HL-60/S4 (cell line): ENCODE data around the gene CYP11A1.

ENCODE experiments used
- in situ Hi-C: fragments of 300-500 bp; cut with MboI; formaldehyde crosslinking; loops from 2 replicates; pipeline ENCODE4 v1.14.3; 2022; ENCODE audit warnings: low sequenced_read_pairs

The CYP11A1 gene

DNA sequence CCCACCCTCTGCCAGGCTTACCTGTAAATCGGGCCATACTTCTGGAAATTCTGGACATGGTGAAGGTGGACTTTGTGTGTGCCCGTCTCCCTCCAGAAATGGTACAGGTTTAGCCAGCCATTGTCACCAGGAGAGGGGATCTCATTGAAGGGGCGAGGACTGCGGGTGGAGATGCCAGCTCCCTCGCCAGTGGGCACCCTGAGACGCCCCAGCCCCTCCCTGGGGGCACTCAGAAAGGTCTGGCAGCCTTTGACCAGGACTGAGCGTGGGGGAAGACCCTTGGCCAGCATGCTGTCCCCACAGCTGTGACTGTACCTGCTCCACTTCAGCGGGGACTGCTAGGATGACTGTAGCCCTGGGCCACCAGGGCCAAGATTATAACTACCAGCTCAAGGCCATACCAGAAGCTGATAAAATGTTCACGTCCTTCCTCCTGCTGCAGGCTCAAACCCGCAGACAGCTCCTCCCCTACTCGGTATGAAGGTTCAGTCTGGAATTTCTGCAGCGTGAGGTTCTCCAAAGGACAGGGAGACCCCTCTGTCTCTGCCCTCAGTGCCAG is at the start of gene CYP11A1:
Gene CYP11A1, minus strand, starts transcription at position 351 of the 559 bp plus-strand sequence. Its CDS starts 61 bp downstream, at position 290.
- in situ Hi-C loops, result no loop called here

DNA sequence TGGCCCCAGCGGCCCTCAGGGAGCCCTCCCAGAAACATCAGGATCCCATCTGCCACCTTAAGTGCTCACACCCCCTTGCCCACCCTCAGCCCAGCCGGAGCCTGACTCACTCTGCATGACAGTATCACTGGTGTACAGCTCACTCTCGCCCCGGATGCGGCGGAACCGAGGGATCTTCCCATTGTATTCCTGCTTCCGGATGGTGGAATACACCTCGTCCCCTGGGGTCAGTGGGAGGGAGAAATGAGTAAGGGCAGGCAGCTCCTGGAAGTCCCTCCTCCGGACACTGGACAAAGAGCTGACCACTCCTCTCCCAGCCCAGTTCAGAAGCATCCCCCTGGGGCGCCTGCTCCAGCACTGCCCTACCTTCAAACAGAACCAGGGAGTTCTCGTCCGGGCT is 49.8 kb upstream of the CYP11A1 start:
- in situ Hi-C loops, result no loop called here

DNA sequence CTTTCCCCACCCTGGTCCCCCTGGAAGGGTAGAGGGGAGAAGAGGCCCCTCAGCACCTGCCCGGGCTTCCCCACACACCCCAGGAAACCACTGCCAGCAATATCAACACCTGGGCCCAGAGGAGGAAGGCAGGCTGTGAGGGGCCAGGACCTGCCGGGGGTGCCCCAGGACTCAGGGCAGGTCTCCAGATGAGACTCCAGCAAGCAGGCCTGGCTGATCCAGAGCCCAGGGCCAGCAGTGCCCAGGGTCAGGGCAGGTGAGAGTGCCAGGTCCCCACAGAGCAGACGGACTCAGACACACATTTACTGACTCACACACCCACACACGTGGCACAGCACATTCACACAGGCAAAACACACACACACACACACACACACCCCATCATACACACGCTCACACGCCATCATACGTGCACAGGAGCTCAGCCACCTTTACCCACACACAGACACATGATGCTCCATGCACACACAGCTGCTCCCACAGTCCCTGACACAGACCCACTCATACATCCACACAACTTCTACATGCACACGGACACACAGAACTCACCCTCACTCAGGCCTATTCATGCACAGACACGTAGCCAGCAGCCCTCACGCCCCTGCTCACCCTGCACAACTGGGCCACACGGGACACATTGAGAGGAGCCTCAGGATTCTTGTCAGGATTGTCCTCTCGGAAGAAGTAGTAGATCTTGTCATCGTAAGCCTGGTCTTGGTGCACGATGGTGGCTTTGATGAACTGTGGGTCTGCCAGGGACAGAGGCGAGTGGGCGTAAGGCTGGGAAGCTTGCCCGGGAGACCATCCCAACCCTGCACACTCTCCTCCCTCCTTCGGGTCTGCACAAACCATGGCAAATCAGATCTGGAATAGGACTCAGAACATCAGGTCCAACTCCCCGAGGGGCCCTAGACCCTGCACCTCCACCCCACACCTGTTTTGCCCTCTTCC is 48.8 kb upstream of the CYP11A1 start:
- in situ Hi-C loops, result no loop called here

DNA sequence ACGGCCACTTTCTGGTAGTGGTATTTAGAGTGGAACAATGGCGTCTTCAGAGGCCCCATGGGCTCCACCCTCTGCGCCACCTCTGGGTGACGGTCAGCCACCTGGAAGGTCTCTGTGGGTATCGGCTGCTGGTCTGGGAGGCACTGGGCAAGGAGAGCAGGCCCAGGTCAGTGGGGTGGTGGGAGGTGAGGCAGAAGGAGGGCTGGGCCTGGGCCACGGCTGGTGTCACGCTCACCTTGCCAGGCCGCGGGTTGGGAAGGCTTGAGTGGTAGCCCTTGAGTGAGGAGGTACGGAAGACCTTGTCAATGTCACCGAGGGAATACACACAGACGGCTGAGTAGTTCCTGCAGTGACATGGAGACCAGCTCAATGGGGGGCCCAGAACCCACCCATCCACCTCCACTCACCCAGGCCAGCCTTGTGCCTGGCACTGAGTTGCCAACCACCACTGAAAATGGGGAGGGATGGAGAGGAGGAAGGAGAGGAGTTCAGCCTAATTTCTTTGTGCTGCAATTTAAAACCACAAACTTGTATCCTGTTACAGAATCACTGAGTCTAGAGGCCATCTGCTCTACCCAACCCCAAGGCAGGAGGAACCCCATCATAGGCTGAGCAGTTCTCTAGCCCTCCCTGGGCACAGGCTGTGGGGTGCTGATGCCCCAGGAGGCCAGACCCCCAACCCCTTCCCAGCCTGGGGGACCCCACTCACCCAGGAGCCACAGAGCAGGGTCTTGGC is 47.3 kb upstream of the CYP11A1 start:
- in situ Hi-C loops, result no loop called here

DNA sequence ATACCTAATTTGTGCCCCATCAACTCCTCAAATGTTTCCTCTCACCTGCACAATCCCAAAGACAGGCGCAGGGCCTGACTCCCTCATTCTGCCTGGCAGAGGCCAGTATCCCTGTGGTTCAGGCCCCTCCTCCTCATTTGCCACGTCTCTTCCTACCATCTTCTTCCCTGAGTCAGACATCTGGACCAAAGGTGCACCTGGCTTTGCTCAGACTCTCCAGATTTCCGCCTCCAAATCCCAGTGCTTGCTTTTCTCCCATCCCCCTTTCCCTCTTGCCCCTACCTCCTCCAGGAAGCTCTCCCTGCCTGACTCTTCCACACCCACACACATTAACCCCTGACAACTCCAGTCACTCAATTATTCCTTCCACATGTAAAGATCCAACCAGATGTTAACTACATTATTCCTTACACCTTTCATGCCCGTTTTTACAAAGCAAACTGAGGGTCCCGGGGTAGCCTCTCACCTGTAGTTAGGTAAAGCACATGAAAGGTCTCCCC is 46.7 kb upstream of the CYP11A1 start:
- in situ Hi-C loops, result no loop called here

DNA sequence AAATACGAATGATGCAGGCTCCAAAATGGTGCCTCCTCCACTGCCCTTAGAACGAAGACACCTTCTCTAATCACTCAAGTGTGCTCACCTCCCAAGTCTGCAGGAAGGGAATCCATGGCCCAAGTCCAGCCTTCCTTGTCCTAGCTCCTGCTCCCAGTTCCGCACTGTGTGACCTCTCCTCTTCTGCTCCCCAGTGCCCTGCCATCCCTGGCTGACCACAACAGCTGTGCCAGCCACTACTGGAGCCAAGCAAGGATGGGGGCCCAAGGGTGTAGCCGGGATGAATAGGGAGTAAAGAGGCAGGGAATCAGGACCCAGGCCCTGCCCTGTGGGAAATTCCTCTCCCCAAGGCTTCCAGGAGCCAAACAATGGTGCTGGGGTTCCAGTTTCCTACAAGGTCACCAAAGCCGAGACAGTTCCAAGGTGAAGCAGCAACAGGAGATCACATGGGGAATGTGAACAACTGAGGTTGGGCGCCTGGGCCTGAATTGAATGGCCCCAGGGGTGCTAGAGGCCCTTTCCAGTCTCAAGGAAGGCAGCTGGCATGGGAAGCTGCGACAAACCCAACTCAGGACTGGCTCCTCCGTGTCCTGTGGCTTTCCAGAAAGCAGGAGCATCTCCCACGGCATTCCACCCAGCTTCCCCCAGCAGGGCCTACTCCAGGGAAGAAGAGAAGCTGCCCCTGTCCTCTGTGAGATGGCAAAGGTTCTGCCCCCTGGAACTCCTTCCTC is 46.1 kb upstream of the CYP11A1 start:
- in situ Hi-C loops, result no loop called here

DNA sequence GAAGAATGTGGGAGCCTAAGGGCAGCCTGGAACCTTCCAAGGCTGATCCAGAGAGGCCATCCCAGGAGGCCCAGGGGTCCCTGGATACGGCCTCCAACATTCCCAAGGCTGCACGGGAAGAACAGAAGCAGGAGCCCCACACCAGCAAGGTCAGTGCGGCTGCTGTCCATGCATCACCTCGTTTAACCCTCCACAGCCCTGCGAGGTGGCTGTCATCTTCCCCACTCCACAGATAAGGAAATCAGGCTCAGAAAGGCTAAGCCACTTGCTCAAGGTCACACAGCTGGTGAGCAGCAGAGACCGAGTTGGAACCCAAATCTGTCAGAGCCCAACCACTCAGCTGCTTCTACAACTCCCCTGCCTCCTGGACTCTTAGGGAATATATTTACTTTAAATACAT is 44.7 kb upstream of the CYP11A1 start:
- in situ Hi-C loops, result no loop called here

DNA sequence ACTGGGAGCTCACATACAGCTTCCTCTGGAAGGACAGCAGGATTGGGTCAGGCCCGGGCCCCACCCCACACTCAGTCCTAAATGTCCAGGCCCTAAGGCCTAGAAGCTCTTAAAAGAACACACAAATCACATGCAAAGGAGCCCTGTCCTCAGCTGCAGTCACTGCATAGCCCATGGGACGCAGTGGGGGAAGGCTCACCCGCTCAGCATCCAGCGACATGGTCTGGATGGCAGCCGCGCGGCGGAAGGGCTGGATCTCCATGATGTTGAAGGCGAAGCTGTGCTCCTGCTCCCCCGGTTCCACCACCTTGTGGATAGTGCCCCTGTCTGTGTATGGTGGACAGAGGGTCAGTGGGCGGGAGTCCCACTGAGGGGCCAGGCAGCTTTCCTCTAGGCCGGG is 44.2 kb upstream of the CYP11A1 start:
- in situ Hi-C loops, result no loop called here

DNA sequence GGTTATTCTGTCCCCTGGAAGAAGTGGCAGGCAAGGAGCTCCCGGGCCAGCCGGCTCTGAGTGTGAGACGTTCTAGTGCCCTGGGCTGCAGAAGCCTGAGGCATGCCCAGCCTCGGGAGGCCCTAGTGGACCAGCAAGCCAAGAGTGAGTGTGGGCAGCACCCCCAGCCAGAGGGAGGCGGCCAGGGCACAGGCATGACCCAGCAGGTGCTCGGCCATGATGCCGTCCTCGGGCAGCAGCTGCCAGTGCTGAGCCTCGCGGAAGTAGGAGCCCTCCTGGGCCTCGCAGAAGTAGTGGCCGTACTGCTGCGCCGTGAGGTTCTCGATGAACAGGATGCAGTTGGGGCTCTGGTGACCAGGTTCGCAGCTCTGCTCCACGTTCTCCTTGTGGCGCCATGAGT is 43.1 kb upstream of the CYP11A1 start:
- in situ Hi-C loops, result no loop called here

DNA sequence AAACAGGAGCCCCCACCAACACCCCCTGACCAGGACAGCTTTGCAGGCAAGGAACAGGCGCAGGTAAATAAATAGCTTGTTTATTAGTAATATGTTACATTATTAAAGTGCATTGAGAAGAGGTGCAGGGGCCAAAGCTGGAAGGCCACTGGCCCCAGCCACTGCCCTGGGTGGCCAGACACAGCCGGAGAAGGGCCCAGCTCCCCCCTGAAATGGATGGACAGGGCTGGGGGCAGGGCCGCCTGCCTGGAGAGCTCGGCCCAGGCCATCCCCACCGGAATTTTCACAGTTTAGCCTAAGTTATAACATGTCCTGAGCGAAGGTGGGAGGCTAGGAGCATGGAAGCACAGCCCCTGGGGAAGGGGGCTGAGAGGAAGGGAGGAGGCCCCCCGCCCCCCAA is 41.8 kb upstream of the CYP11A1 start:
- in situ Hi-C loops, result no loop called here

DNA sequence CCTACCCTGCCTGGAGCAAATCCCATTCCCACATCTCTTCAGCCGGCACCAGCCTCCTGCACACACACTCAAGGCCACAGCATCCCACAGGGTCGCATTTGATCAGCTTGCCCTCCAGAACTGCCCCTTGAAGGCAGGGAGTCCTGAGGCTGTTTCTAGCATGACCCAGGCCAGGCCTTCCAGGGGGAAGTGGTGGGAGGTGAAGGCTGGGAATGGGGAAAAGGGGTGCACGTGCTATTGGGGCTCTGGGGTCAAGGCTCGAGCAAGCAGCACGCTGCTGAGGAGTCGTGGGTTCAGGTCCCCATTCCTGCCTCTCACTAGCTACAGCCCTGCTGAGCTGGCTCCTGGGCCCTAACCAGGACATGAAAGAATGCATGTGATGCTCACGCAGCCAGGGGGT is 41.4 kb upstream of the CYP11A1 start:
- in situ Hi-C loops, result no loop called here

DNA sequence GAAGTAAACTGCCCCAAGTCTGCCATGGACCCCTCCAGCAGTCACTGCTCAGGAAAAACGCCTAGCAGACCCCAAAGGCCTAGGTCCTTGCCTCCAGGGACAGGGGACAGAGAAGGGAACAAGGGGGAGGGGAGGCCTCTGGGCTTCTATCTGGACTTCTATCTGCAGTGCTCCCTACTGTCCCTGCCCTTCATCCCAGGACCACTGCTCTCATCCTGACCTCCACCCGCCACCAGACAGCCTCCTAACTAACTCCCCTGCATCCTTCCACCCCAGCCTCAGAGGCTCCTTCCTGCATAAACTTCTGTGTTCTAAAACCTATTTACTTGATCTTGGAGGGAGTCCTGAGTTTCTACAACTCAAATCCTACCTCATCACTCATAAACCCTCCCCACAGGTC is 40.9 kb upstream of the CYP11A1 start:
- in situ Hi-C loops, result no loop called here

DNA sequence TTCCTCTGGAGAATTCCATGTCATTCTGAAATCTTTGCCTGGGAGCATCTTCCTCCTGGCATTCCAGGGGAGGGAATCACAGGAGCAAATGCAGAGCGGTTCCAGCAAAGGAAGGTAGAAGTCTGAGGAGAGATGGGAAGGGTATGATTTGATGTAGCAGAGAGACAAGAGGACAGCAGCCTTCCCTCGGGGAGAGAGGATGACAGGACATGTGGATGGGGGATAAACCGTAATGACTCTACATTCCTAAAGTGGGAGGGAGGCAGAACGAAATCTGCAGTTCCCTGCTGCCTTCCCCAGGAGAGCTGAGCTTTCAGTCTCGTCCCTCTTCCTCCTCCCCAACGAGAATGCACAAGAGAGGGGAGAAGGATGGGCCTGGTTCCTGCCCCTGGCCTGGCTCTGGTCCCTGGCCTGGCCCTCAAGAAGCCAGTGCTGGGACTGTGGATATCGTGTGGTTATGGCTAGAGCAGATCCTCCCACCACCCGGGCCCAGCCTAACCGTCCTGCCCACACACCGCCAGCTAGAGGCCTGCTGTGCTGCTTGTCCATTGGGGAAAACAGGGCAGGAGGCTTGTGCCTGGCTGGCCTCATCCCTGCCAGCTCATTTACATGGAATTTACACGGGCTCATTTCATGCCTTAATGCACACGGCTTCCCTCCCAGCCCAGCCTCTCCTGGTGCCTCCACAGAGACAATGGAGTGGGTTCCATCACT is 39.7 kb upstream of the CYP11A1 start:
- in situ Hi-C loops, result no loop called here

DNA sequence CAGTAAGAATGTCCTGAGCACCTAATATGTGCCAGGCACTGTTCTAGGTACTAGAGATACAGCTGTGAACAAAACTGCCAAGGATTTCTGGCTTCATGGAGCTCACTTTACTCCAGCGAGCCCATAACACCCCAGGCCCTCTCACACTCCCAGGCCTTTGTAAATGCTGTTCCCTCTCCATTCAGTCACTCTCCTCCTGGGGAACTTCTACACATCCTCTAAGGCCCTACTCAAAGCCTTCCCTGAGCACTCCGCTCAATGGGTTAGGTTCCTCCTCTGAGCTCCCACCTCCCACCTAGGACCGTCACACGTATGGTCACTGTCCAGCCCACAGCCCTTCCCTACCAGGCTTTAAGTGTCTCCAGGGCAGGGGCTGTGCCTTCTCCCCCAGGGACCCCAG is 39.1 kb upstream of the CYP11A1 start:
- in situ Hi-C loops, result no loop called here

DNA sequence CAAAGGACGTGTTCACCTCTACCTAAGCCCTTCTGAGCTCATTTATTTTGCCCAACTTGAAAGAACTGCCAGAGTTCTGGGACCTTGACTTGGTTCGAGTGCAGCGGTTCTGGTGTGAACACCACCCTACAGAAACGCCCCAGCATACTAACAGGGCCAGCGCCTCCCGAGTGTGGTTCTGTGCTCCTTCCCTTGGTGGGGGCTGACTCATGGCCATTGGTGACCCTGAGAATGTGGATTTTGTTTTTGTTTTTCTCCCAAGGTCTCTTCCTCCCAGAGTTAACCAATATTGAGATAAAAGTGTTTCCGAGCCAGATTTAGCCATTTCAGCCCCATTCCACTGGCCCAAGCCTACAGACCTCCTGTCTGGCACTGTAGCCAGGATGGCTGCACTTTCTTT is 38.4 kb upstream of the CYP11A1 start:
- in situ Hi-C loops, result no loop called here

DNA sequence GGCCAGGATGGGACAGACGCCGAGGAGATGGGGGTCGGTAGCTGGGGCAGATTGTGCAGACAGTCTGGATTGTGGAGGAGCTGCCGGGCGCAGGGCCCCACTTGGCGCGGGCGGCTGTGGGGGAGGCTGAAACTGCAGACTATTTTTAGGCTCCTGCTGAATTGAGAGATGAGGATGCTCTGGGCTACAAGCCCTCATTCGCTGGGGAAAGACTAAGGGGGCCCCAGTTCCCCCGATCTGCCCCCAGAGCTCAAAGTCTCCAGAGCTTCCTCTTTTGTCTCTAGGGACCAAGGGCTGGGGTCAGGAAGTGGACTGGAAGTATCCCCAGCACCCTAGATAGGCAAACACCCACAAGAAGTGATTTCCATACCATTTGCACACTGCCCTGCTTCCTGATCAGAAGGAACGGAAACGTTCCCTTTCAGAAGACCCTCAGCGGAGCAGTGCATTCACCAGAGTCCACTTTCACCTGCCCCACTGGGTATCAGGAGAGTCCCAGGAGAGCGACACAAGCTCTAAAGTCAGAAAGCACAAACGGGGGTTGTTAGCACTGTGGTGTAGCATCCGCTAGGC is 36.6 kb upstream of the CYP11A1 start:
- in situ Hi-C loops, result no loop called here

DNA sequence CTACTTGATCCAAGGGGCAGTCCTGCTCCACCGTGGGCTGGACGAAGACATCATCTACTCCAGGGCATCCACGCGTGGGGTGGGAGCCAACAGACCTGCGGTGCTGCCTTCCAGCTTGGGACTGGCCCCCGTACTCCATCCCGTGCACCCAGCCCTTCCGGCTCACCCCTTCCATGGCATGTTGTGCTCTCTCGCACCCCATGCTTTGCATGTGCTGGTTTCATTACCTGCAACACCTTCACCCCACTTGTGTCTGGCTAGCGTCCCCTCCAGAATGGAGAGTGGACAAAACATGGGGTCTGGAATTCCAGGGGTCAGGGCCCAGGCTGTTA is 36.1 kb upstream of the CYP11A1 start:
- in situ Hi-C loops, result no loop called here

DNA sequence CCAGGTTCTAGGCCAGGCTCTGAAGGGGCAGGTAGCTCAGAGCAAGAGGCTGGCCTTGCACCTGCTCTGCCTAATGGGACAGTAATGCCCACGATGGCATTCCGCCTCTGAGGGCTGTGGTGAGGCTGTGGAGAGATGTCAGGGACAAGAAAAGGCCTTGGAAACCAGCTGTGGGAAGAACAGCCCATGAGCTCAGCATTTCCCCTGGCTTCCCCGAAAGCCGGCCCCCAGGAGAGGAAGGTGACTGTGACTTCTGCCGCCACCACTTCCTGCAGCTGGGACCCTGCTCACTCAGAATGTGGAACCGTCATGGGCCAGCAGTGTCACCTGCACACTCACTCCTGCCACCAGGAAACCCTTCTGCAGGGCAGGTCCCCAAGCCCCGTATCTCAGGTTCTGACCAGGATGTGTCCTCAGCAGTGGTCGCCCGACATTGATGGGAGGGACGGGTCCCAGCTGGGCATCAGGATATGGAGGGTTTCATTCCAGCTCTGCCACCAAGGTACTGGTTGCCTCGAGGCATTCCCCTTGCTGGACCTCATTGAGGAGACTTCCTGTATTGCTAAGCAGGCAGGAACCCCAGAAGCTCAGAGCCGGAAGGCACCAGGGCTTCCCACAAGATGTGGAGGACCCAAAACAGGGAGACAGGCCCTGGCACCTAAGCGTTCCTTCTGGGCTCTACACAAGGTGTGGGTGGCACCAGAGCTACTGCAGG is 35.6 kb upstream of the CYP11A1 start:
- in situ Hi-C loops, result no loop called here

DNA sequence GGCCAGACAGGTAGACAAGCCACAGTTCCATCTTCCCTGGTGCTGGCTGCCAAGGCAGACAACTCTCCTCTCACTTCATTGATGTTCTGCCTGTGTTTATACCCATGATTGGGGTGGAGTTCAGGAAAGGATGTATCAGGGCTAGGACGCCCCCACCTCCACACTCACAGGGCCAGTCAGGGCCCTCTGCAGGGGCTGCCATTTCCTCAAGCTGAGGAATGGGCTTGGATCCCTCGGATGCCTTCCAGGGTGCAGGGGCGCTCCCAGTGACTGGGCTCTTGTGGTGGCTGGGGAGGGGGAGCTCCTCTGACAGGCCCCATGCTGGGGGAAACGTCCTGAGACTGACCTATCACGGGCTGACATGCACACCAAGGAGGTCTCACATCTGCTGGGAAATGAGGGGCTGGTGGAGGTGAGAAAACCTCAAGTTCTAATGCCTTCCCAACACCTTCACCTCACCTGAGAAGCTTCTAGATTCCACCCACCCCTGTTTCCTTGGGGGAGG is 34.9 kb upstream of the CYP11A1 start:
- in situ Hi-C loops, result no loop called here
